Glomerular visceral epithelial cell (primary cell): ENCODE data around the gene NUMBL.
A peak's percentile ranks its signal among the peaks of the same experiment; 100 is the strongest.

Source experiments
- DNase-seq: peaks from one replicate; pipeline ENCODE4 v3.0.0-alpha.2; 2016; ENCODE audit errors: extremely low spot score

NUMBL gene

GRCh38 chr19:40690693-40691420 is 406 bp upstream of the NUMBL start:
- DNase-seq: peak; percentile 95

DNA sequence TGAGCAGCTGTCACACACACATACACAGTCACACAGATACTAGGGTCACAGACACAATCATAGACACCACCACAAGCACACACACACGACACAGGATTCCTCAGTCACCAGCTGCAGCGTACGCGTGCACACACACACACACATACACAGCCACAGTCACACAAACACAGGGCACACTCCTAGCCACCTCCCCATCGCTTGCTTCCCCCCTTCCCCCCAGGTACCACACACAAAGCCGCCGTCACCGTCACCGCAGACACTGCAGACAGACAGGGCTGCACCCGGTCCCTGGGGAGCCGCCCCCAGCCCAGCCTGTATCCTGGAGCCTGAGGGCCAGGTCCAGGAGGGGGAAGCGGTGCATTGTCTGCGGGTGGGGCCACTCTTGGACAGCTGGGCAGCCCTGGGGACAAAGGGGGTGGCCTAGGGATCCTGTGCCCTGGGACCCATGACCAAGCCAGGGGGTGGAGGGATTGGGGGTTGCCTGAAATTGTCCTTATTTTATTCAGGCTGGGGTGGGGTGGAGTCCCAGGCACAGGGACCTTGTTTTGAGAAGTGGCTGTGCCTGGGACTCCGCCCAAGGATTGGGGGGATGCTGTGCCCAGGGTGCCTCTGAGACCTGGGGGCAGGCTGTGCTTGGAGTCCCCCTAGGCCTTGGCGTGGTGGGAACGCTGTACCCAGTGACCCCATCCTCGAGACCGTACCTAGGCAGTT is 957 bp downstream of the NUMBL start:
- no peak for DNase-seq

- no peak for DNase-seq
These were observed 1.5 kb downstream of the NUMBL start for GRCh38 chr19:40688987-40689338.

DNA sequence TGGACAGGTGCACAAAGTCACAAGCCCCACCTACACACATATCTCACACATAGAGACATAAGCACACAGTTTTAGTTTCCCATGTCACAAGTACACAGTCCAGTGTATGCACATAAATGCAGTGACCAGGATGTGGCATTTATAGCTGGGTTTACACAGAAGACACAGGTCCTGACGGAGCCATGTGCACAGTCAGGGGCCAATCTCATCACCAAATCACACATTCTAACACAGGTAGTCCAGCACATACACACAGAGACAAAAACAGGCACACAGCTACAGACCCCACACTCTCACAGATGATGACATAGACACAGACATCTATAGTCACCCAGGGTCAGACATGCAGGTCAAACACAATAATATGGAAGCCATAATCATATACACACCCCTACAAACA is 2.1 kb downstream of the NUMBL start:
- DNase-seq: no peak

GRCh38 chr19:40687525-40688016 is 2.9 kb downstream of the NUMBL start:
- no peak for DNase-seq

DNA sequence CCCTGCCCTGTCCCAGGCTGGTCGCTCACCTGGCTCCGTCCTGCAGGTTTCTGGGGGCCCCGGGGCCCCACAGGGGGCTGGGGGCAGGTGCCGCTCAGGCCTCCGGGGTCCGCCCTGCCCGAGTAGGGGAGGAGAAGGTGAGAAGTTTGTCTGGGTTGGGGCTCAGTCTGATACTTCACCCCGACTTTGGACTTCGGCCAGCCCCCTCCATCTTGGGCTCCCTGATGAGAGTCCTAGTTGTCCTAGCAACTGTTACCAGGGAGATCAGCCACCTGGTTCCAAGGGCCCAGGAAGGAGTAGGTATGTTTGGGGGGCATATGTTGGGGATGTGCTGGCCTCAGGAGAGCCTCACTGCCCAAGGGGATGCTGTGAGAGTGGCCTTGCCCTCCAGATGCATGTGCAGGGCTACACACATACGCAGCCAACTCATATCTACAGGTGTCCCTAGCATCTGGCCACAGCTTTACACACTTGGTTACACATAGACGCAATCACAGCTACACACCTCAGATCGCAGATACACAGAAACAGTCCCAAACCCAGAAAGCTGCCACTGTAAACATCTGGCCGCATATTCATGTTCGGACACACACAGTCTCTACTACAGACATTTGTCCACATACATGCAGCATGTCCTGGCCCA is 3.4 kb downstream of the NUMBL start:
- no peak for DNase-seq

GRCh38 chr19:40685563-40685962 is 4.9 kb downstream of the NUMBL start:
- no peak for DNase-seq

DNA sequence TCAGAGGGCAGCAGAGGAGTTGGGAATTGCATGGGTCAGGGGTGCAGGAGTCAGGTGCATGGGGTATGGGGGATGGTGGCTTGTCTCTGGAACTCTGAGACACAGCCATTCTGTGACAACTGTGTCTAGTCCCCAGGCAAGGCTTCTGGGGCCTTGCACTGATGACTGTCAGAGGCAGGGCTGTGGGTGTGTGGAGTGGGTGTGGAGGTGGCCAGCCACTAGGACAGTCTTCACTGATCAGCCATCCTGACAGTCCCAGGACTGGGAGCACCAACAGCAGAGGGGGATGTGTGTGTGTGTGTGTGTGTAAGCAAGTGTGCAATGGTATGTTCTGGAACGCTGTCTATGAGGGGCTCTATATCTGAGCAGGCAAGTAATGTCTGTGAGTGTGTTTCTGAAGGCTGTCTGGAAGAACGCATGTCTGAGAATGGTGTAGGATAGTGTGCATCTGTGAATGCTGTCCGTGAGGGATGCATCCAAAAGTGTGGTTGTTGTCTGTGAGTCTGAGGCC is 5.4 kb downstream of the NUMBL start:
- DNase-seq: no peak

DNA sequence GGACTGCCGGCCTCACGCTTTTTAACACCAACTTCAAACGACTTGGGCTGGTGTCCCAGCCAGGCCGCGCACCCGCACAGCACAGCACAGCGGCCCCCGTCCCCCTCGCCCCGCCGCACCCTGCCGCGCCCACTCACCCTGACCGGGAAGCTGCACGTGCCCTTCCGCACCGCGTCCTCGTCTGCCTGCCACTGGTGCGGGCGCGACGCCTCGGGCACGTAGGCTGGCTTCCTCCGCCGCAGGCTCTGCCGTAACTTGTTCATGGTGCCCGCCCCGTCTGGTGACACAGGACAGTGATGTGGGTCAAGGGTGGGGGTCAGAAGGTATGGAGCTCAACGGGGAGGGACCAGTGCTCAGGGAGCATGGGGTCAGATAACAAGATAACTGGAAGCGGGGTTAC is 6.2 kb downstream of the NUMBL start:
- DNase-seq: no peak

DNA sequence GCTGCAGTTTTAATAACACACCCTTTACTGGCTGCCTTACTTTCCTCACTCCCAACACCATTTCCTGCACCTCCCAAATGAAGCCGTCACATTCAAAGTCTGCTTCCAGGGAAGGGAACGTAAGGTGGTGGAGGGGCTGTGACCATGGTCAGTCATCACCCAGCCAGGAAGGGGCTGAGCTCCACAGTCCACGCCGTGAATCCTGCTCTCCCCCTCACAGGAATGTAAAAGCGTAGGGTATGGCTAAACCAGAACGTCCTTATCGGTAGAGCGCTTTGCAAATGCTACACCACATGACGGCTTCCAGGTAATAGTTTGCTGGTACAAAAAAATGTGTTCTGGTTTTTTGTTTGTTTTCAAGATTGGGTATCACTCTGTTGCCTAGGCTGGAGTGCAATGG is 7.0 kb downstream of the NUMBL start:
- no peak for DNase-seq

- DNase-seq: no peak
These were observed 8.0 kb downstream of the NUMBL start for GRCh38 chr19:40682431-40682964.

- DNase-seq: no peak
These were observed 9.4 kb downstream of the NUMBL start for GRCh38 chr19:40681039-40681438.

DNA sequence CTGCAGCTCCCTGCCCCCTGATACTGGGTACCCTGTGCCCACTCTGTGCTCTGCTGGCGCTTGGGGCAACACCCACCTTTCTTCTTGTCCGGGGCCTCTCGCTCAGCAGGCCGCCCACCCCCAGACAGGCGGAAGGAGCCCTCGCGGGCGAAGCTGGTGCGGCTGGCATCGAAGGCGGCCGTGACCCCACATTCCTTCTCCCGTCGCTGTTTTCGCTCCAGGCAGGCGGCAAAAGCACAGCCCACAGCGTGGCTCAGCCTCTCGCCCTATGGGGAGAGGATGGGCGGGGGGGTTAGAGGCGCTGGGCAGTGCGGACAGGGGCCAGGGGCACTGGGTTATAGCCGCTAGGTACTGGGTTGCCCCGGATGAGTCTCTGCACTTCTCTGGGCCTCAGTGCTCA is 13.3 kb downstream of the NUMBL start:
- DNase-seq: no peak

GRCh38 chr19:40674291-40674690 is 16.2 kb downstream of the NUMBL start:
- DNase-seq: no peak

- DNase-seq: no peak
These were observed 17.1 kb downstream of the NUMBL start for GRCh38 chr19:40673397-40673796.

DNA sequence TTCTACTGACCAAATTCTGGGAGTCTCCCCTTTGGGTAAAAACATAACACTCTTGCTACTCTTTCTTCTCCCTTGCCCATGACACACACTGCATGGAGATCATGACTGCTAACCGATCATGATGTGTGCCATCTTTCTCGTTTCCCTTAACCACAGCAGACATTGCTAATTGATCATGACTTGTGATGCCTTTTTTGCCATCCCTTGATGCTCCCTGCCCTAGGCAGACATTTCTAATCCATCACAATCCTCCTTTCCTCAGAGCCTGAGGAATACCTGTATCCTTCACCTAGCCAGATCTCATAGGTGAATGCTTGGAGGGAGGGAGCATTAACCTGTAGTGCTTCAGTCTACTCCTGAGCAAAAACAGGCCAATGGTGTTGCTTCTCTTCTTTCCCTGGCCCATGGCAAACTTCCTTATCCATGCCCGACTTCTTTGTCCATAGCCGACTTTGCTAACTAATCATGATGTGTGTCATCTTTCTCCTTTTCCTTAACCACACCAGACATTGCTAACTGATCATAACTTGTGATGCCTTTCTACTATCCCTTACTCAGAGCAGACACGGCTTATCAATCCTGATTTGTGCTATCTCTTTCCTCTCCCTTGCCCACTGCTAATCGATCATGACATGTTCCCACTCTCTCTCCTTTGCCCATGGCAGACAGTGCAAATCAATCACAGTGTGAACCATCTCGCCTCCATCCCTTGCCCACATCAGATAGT is 17.7 kb downstream of the NUMBL start:
- DNase-seq: no peak

DNA sequence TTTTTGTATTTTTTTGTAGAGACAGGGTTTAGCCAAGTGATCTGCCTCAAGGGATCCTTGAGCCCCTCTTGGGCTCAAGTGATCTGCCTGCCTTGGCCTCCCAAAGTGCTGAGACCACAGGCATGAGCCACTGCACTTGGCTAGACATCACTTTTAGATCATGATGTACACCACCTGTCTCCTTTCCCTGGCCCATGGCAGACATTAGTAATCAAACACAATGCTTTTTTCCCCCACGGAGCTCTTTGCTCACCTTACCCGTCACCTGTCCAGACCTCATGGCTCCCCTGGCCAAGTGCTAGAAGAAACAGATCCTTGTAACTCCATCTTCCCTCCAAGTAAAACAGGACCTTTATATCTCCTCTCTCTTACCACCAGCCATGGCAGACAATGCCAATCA is 18.4 kb downstream of the NUMBL start:
- DNase-seq: no peak

DNA sequence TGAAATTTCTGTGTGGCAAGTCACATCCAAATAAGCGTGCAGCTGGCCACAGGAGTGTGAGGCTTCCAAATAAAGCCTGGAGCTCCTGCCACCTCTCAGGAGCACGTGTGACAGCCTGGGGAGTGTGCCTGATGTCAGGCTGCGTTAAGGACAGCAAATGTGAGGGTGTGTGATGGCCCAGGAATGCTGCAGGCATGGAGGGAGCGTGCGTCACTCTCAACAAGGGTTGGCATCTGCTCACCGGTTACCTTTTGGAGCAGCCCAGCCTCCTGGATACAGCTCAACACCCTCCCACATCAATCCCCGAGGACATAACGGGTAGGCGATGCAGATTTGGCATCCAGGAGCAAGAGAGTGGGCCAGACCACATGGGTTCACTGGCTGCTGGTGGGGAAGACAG is 19.0 kb downstream of the NUMBL start:
- DNase-seq: no peak

DNA sequence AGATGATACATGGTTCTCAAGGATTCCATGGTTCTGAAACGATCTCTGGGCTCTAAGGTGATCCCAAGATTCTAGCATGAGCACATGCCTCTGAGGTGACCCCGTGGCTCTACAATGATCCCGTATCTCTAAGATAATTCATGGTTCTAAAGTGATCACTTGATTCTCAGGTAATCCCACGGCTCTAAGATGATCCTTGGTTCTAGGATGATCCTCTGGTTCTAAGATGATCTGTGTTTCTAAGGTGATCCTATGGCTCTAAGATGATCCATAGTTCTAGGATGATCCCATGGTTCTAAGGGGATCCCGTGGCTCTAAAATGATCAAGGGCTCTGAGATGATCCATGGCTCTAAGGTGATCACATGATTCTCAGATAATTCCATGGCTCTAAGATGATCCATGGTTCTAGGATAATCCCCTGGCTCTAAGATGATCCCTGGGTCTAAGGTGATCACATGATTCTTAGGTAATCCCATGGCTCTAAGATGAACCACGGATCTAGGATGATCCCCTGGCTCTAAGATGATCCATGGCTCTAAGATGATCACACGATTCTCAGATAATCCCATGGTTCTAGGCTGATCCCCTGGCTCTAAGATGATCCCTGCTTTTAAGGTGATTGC is 21.3 kb downstream of the NUMBL start:
- no peak for DNase-seq

- DNase-seq: no peak
These were observed 22.8 kb downstream of the NUMBL start for GRCh38 chr19:40667602-40668001.

DNA sequence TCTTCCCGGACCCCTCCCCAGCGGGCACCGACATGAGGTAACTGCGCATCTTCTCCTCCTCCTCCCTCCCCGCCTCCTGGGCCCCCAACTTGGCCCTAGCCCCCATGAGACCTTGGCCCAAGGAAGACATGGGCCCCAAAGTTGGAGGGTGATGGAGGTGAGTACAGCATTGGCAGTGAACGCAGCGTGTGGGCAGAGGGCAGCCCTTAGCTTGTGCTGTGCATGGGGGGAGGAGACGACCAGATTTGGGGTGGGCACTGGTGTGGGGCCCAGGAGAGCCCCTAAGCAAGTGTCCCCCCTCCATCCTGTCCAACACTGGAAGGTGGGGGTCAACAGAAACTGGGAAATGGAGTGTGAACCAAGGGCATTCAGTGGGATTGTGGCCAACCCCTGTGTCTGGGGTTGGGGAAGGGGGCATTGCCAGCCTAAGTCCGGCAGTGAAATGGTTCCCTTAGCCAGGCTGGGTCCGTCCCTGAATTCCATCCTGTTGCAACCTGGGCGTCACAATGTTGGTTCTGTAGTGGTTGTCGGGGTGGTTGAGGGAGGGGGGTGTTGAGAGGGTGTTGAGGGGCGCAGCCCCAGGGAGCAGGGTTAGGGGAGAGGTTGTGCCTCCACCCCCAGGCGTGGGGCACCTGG is 23.5 kb downstream of the NUMBL start:
- DNase-seq: no peak
